DOHH2 (cell line): ENCODE results near the gene L3MBTL3.

Experiments
- H3F3A ChIP-seq: fragments of 200-600 bp; sonication (generic), shearing (Covaris generic); 2 replicates; pipeline ENCODE4 v1.6.0; 2016; ENCODE audit warnings: antibody characterized with exemption, mild to moderate bottlenecking; ENCODE audit not compliant: control insufficient read depth, insufficient read depth
- H3K27ac ChIP-seq: fragments of 200-600 bp; sonication (generic); 2 replicates; pipeline ENCODE4 v1.5.1; 2014; ENCODE audit warnings: low read depth, mild to moderate bottlenecking, low read length, moderate library complexity
- H3K27me3 ChIP-seq: fragments of 200-600 bp; sonication (generic); 2 replicates; pipeline ENCODE4 v1.6.1; 2014; ENCODE audit warnings: mild to moderate bottlenecking, low read length, mixed read lengths; ENCODE audit not compliant: control insufficient read depth
- H3K36me3 ChIP-seq: fragments of 200-600 bp; sonication (generic); 2 replicates; pipeline ENCODE4 v1.6.1; 2014; ENCODE audit warnings: mild to moderate bottlenecking, low read length, moderate library complexity, mixed read lengths; ENCODE audit not compliant: control insufficient read depth
- H3K4me1 ChIP-seq: fragments of 200-600 bp; sonication (generic); 2 replicates; pipeline ENCODE4 v1.6.1; 2014; ENCODE audit warnings: mild to moderate bottlenecking, low read length, mixed read lengths; ENCODE audit not compliant: control insufficient read depth
- H3K4me2 ChIP-seq: fragments of 200-600 bp; sonication (generic); 2 replicates; pipeline ENCODE4 v1.6.0; 2014; ENCODE audit warnings: mild to moderate bottlenecking, low read length, moderate library complexity
- H3K4me3 ChIP-seq: fragments of 200-600 bp; sonication (generic); 2 replicates; pipeline ENCODE4 v1.5.1; 2014; ENCODE audit warnings: mild to moderate bottlenecking, low read length, mixed read lengths
- H3K79me2 ChIP-seq: fragments of 200-600 bp; sonication (generic); 2 replicates; pipeline ENCODE4 v1.6.1; 2014; ENCODE audit warnings: mild to moderate bottlenecking, low read length, mixed read lengths; ENCODE audit not compliant: control insufficient read depth
- H3K9me2 ChIP-seq: fragments of 200-600 bp; sonication (generic); replicated peaks from 2 replicates; pipeline ENCODE4 v1.6.1; 2014; ENCODE audit warnings: mild to moderate bottlenecking, low read length, mixed read lengths; ENCODE audit not compliant: control insufficient read depth
- H3K9me3 ChIP-seq: fragments of 200-600 bp; sonication (generic); 2 replicates; pipeline ENCODE4 v1.6.1; 2014; ENCODE audit warnings: antibody characterized with exemption, low read length, mixed read lengths; ENCODE audit not compliant: control insufficient read depth, insufficient read depth
- H4K20me1 ChIP-seq: fragments of 200-600 bp; sonication (generic); 2 replicates; pipeline ENCODE4 v1.6.0; 2014; ENCODE audit warnings: low read depth, mild to moderate bottlenecking, antibody characterized with exemption, low read length, moderate library complexity; ENCODE audit not compliant: control insufficient read depth, insufficient read depth
- EZH2phosphoT487 ChIP-seq: fragments of 200-600 bp; sonication (generic); IDR thresholded peaks from 2 replicates; pipeline ENCODE4 v1.6.1; 2017; ENCODE audit warnings: borderline replicate concordance, mild to moderate bottlenecking, antibody characterized with exemption, low read length, moderate library complexity, mixed read lengths
- TF ChIP-seq, protein P1 (sequence below): fragments of 200-600 bp; sonication (generic); IDR thresholded peaks from one replicate; pipeline ENCODE4 v1.5.1; 2014; ENCODE audit warnings: antibody characterized with exemption, mild to moderate bottlenecking, low read depth, low read length; ENCODE audit not compliant: poor library complexity, severe bottlenecking

Gene L3MBTL3

DNA sequence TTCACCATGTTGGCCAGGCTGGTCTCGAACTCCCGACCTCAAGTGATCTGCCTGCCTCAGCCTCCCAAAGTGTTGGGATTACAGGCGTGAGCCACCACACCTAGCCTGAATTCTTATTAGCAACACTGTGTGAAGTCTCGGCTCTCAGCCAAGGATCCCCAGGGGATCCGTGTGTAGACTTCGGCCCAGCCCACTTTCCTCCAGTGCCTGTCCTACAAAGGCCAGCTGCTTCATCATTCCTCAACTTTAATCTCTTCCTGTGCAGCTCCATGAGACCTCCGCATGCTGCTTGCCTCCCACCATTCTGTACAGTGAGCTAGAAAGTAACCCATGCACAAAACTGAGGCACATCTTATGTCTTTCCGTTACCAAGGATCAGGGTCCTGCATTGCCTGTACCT lies 132.5 kb downstream of the L3MBTL3 start:
- no peaks in the 10 kb centered on the region for H3K79me2 ChIP-seq
- no peaks in the 10 kb centered on the region for H3K36me3 ChIP-seq
- H3K9me3 ChIP-seq, result no peaks in the 10 kb centered on the region
- no peaks in the 10 kb centered on the region for H3K9me2 ChIP-seq
- TF ChIP-seq EZH2phosphoT487, result no peak
- TF ChIP-seq, protein P1, sequence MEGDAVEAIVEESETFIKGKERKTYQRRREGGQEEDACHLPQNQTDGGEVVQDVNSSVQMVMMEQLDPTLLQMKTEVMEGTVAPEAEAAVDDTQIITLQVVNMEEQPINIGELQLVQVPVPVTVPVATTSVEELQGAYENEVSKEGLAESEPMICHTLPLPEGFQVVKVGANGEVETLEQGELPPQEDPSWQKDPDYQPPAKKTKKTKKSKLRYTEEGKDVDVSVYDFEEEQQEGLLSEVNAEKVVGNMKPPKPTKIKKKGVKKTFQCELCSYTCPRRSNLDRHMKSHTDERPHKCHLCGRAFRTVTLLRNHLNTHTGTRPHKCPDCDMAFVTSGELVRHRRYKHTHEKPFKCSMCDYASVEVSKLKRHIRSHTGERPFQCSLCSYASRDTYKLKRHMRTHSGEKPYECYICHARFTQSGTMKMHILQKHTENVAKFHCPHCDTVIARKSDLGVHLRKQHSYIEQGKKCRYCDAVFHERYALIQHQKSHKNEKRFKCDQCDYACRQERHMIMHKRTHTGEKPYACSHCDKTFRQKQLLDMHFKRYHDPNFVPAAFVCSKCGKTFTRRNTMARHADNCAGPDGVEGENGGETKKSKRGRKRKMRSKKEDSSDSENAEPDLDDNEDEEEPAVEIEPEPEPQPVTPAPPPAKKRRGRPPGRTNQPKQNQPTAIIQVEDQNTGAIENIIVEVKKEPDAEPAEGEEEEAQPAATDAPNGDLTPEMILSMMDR, result no peak
- H3K27me3 ChIP-seq, result no peaks in the 10 kb centered on the region
- H3K4me2 ChIP-seq, result no peak overlapping the region
- H3K27ac ChIP-seq, result no peak overlapping the region
- H3K4me3 ChIP-seq, result no peak overlapping the region
- no peaks in the 10 kb centered on the region for H4K20me1 ChIP-seq
- H3K4me1 ChIP-seq, result no peaks in the 10 kb centered on the region
- no peaks in the 10 kb centered on the region for H3F3A ChIP-seq

GRCh38 chr6:130152908-130153510 lies 134.6 kb downstream of the L3MBTL3 start:
- no peaks in the 10 kb centered on the region for H3K79me2 ChIP-seq
- no peaks in the 10 kb centered on the region for H3F3A ChIP-seq
- H3K4me2 ChIP-seq, result no peak overlapping the region
- H3K9me3 ChIP-seq, result no peaks in the 10 kb centered on the region
- no peak for TF ChIP-seq EZH2phosphoT487
- TF ChIP-seq, protein P1, result no peak
- H3K36me3 ChIP-seq, result no peaks in the 10 kb centered on the region
- H3K4me1 ChIP-seq, result no peaks in the 10 kb centered on the region
- no peak overlapping the region for H3K4me3 ChIP-seq
- no peaks in the 10 kb centered on the region for H3K27me3 ChIP-seq
- no peaks in the 10 kb centered on the region for H3K9me2 ChIP-seq
- no peaks in the 10 kb centered on the region for H4K20me1 ChIP-seq
- H3K27ac ChIP-seq, result no peak overlapping the region

DNA sequence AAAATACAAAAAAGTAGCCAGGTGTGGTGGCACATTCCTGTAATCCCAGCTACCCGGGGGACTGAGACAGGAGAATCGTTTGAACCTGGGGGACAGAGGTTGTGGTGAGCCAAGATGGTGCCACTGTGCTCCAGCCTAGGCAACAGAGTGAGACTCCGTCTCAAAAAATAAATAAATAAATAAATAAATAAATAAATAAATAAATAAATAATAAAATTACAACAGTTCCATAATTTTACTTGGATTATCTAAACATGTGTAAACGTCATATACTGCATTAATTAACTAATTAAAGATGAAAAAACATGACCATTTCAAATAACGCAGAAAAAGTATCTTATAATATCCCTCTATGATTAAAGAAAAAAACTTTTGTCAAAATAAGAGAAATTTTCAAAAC lies 138.5 kb downstream of the L3MBTL3 start:
- Histone ChIP-seq H3K36me3 (no peaks in the 10 kb centered on the region), H3K4me1 (no peaks in the 10 kb centered on the region), H3K27ac (no peak overlapping the region), H3K27me3 (no peaks in the 10 kb centered on the region), H3K79me2 (no peaks in the 10 kb centered on the region), H4K20me1 (no peaks in the 10 kb centered on the region), H3F3A (no peaks in the 10 kb centered on the region), H3K9me3 (no peaks in the 10 kb centered on the region), H3K4me2 (no peak overlapping the region), H3K9me2 (no peaks in the 10 kb centered on the region), H3K4me3 (no peak overlapping the region)
- TF ChIP-seq, protein P1, result no peak
- TF ChIP-seq EZH2phosphoT487, result no peak
